GM19452 (cell line): Measurements from ENCODE around the gene LAMA5.

Source experiments
- ATAC-seq: cut with Tn5 transposase; IDR thresholded peaks from one replicate; pipeline ENCODE4 v1.9.1; 2021; ENCODE audit not compliant: unreplicated experiment

The LAMA5 gene

GRCh38 chr20:62316331-62317166 lies 50.6 kb downstream of the LAMA5 start:
- ATAC-seq = no peak

- no peak for ATAC-seq
These were observed 51.3 kb downstream of the LAMA5 start for GRCh38 chr20:62315773-62316172.

- no peak for ATAC-seq
These were observed 52.3 kb downstream of the LAMA5 start for GRCh38 chr20:62314711-62315302.

DNA sequence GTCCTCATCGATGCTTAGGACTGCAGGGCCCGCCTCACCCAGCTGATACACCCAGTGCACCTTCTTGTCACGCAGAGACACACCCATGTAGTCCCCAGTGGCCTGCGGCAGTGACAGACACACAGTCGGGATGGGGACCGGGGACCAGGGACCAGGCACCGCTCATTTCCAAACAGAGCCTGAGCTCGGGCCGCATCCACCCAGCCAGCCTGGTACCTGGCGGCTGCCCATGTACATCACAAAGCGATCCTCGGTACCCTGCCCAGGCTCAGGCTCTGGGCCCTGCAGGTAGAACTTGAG lies 52.8 kb downstream of the LAMA5 start:
- no peak for ATAC-seq

GRCh38 chr20:62313460-62314338 lies 53.4 kb downstream of the LAMA5 start:
- no peak for ATAC-seq

DNA sequence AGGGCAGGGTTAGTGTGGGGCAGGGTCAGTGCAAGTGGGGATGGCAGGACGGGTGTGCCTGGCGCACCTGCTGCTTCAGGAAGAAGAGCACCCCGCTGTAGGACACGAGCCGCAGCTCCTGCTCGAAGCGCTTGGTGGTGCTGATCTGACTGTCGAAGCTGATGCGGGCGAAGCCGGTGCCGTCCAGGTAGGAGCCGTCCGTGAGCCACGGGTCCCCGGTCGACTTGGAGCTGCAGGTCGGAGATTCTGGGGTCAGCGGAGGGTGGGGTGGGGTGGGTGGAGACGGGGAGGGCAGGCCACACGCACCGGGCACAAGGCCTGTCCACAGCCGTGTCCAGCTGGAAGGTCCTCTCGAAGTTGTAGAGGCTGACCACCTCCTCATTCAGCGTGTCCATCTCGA lies 54.1 kb downstream of the LAMA5 start:
- no peak for ATAC-seq

DNA sequence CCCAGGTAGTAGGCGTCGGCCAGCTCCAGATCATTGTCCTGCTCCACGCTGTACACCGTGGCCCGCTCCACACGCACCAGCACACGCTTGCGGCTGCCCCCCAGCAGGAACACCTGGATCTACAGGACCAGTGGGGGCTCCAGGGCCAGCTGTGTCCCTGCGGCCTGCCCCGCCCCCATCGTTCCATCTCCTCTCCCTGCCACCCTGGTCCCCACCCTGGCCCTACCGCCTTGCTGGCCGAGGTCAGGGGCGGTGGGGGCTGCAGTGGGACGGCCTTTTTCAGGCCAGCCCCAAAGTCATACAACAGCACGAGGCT lies 54.5 kb downstream of the LAMA5 start:
- no peak for ATAC-seq

DNA sequence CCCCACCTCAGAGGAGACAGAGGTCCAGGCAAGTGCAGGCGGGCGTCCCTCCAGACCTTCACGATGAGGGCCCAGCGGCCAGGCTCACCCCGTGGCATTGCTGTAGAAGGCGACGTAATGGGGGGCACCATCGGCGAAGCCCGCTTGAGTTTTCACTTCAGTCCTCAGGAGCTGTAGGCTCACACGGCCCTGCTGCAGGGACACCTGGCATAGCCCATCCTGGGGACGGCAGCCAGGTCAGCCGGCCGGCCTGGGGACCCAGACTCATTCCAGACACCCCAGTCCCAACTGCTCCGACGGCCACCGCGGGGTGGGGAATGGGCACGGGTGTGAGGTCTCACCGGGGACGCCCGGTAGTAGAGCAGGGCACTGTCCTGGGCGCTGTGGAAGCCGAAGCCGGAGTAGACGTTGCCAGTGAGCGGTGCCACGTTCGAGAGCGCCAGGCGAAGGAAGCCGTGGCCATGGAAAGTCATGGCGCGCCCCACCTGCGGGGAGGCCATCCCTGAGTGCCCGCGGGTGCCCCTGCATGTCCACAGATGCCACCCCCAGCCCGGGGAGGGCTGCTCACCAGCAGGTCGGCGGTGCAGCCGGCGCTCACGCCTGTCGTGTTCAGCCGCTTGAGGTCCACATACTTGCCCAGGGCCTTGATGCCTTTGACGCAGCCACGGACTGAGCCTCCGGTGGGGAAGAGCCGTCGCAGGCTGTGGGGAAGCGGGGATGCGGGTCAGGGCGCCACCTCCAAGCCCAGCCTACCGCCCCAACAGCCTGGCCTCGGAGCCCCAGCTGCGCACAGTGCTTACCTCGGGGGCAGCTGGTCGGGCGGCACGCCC lies 55.1 kb downstream of the LAMA5 start:
- ATAC-seq = no peak

DNA sequence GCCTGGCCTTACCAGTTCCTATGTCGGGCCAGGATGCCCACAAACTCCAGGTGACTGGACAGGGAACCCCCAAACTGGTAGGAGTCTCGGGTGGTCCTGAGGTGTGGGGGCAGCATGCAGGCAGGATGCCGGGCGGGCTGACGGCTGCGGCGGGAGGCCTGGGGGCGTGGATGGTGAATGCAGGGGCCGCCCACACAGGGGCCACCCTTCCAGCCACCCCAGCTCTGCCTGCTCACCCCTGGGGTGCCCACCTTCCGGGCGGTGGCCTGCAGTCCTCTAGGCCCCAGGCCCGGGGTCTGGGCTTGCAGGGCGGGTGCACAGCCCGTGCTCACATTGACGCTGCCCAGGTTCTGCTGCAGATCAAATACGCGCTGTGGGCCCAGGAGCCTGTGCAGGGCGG lies 56.0 kb downstream of the LAMA5 start:
- ATAC-seq = no peak

- ATAC-seq = no peak
These were observed 56.4 kb downstream of the LAMA5 start for GRCh38 chr20:62310757-62311121.

DNA sequence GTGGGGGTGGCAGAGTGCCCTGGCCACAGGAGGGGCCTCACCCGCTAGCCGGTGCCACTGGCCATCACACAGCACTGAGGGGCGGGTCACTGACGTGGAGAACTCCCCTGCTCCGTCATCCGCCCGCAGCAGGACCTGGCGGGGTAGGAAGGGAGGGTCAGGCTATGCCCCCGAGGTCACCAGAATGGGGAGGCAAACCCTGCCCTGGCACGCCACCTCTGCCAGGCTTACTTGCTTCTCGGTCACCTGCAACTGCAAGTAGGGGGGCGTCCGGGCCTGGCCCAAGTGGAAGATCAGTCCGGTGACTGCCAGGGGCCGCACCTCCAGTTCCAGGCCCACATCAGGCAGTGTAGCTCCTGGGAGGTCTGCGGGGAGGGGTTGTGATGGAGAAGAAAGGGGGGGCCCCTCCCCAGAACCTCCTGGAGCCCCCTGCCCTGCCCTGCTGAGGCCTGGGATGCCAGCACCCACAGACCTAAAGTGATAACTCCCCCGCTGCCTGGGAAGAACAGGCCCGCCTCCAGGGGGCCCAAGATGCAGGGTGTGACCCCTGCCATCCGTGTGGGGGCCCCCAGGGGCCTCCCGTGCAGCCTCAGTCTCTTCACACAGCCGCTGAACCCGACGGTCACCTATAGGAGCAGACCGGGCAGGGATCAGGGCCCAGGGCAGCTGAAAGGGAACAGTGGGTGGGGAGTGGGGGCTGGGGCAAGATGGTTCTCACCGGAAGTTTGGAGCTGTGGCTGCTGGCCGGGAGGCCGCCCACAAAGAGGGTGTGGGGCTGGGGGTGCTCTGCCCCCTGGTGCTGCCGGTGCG lies 57.0 kb downstream of the LAMA5 start:
- no peak for ATAC-seq

DNA sequence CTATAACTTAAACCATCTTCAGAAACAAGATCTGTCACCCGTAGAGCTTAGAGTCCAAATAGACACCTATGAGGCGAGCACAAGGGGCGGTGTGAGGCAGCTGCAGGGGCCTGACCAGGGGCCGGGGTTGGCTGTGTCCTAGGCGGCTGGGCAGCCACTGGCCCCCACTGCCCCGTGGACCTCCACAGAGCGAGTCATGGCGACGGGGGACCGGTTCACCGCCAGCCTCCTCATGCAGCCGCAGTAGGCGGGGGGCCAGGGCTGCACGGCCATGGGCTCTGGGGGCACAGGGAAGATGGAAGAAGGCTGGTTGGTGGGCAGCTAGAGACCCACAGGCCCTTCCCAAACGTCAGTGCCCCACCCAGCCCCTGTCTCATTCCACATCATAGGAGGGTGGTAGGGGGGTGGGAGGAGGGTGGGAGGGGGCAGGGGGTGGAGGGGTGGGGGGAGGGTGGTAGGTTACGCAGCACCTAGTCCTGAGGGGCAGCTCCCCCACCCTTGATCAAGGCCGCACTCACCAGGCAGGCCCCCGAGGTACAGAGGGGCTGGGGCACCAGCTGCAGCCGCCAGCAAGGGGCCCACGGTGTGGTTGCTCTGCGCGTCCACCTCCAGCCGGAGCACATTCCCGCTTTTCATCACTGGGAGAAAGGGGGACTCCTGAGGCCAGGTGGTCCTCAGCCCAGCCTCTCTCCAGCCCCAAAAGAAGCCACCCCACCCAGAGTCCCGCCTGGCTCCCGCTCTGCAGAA lies 57.7 kb downstream of the LAMA5 start:
- no peak for ATAC-seq

DNA sequence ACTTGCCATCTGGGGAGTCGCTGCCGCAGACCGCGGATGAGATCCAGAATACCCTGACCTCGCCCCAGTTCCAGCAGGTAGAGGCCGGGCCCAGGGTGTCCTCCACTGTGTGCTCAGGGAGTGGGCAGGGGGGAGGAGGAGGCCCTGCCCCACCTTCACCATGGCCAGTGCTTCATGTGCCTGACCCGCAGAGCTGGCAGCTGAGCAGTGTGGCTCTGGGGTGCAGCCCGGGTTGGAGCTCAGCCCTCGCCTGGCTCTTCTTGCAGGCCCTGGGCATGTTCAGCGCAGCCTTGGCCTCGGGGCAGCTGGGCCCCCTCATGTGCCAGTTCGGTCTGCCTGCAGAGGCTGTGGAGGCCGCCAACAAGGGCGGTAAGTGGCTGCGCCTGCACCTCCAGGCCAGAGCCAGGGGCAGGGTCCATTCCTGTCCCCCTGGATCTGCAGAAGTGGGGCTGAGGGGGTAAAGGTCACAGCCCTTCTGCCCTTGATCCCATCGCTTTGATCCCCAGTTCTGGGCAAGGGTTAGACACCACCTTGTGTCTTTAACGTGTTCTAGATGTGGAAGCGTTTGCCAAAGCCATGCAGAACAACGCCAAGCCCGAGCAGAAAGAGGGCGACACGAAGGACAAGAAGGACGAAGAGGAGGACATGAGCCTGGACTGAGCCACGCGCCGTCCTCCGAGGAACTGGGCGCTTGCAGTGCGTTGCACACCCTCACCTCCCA lies 58.9 kb downstream of the LAMA5 start:
- no peak for ATAC-seq

- ATAC-seq = no peak
These were observed 59.6 kb downstream of the LAMA5 start for GRCh38 chr20:62307226-62308101.

DNA sequence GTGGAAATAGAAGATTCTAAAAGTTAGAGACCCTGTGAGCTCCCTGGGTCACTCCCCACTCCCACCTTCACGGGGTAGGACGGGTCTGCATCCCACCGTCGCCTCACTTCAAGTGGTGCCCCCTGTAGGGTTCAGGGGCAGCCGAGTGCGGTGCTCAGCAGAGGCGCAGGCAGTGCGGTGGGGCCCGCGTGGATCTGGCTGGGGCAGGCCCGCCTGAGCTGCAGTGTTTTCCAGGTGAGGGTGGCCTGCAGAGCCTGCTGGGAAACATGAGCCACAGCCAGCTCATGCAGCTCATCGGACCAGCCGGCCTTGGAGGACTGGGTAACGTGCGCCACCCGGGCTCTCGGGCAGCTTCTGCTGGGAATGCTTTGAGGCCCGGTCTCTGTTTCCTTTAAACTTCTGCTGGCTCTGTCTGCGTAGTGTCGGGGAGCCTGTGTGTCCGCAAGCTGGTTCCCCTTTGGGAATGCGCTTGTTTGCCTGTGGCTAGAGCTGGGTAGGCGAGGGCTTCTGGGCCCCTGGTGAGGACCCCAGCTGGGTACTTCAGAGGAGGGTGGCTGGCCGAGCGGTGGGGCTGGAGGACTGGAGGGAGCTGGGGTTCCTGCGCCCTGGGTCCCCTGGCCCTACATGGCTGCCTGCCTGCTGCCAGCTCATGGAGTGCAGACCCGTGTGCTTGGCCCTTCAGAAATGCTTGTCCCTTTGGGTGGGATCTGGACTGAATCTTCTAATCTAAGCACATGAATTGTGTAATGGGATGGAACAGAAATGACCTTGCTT lies 60.5 kb downstream of the LAMA5 start:
- no peak for ATAC-seq

GRCh38 chr20:62305765-62306413 lies 61.2 kb downstream of the LAMA5 start:
- no peak for ATAC-seq
